Measurements from ENCODE around the gene ERMARD. TPM values are rescaled to one million over a fixed set of nuclear protein-coding genes. Genes with fewer than 3 reads are reported as not detected.

The ERMARD gene
- 30.8 and 31.3 TPM in 2 replicates for total RNA-seq

GRCh38 chr6:169751242-169752073, at the start of gene ERMARD, which contains the start of gene DYNLT2:
TSS of gene ERMARD (plus strand) at chr6:169751622. CDS start at chr6:169751658, 36 bp downstream.
TSS of gene DYNLT2 (minus strand) at chr6:169751572. CDS start at chr6:169751458, 114 bp downstream.
- intact Hi-C loops (cut with micrococcal nuclease) = loop anchor here (1.0 kb wide), 9 partner anchors 28 to 856 kb away; partner anchors contain the start of genes C6orf120, PDCD2, TBP and WDR27

- intact Hi-C loops (cut with micrococcal nuclease) = loop anchor here (1.0 to 5.0 kb wide), 11 partner anchors 21 to 882 kb away; partner anchors contain the start of genes DYNLT2, ERMARD, FAM120B and PDCD2
These were observed 49.2 kb upstream of the ERMARD start, which contains the start of the genes C6orf120 and WDR27 for GRCh38 chr6:169701954-169702839. TSS of gene C6orf120 (plus strand) at chr6:169702126. CDS start at chr6:169702460, 334 bp downstream. TSS of gene WDR27 (minus strand) at chr6:169702029. CDS start at chr6:169689005, 13,024 bp downstream.

GRCh38 chr6:169702840-169703246, 48.6 kb upstream of the ERMARD start:
- intact Hi-C loops (cut with micrococcal nuclease) = loop anchor here (1.0 to 5.0 kb wide), 11 partner anchors 20 to 881 kb away; partner anchors contain the start of genes DYNLT2, ERMARD, FAM120B and PDCD2

GRCh38 chr6:169707772-169708171, 43.6 kb upstream of the ERMARD start:
- intact Hi-C loops (cut with micrococcal nuclease) = no loop called here

GRCh38 chr6:169709293-169709692, 42.1 kb upstream of the ERMARD start:
- intact Hi-C loops (cut with micrococcal nuclease) = no loop called here

GRCh38 chr6:169710009-169710408, 41.4 kb upstream of the ERMARD start:
- intact Hi-C loops (cut with micrococcal nuclease) = no loop called here

- intact Hi-C loops (cut with micrococcal nuclease) = no loop called here
These were observed 37.2 kb upstream of the ERMARD start for GRCh38 chr6:169714178-169714577.

GRCh38 chr6:169714595-169714994, 36.8 kb upstream of the ERMARD start:
- intact Hi-C loops (cut with micrococcal nuclease) = no loop called here

- intact Hi-C loops (cut with micrococcal nuclease) = no loop called here
These were observed 32.3 kb upstream of the ERMARD start for GRCh38 chr6:169719117-169719516.

GRCh38 chr6:169720207-169720855, 31.1 kb upstream of the ERMARD start:
- intact Hi-C loops (cut with micrococcal nuclease) = loop anchor here (2.0 to 10.0 kb wide), 2 partner anchors 70 to 1896 kb away; partner anchors contain the start of gene AFDN

- intact Hi-C loops (cut with micrococcal nuclease) = loop anchor here (1.0 to 10.0 kb wide), 7 partner anchors 20 to 1898 kb away; partner anchors contain the start of genes AFDN, C6orf120, DYNLT2 and ERMARD
These were observed 28.8 kb upstream of the ERMARD start for GRCh38 chr6:169722362-169723199.

GRCh38 chr6:169723200-169723909, 28.1 kb upstream of the ERMARD start:
- intact Hi-C loops (cut with micrococcal nuclease) = loop anchor here (1.0 to 10.0 kb wide), 7 partner anchors 21 to 1899 kb away; partner anchors contain the start of genes AFDN, C6orf120, DYNLT2 and ERMARD

GRCh38 chr6:169723991-169724493, 27.4 kb upstream of the ERMARD start:
- intact Hi-C loops (cut with micrococcal nuclease) = loop anchor here (1.0 to 10.0 kb wide), 7 partner anchors 22 to 1899 kb away; partner anchors contain the start of genes AFDN, C6orf120, DYNLT2 and ERMARD

- intact Hi-C loops (cut with micrococcal nuclease) = loop anchor here (10.0 kb wide), 1 partner anchor 1900 kb away; the partner anchor contains the start of gene AFDN
These were observed 26.8 kb upstream of the ERMARD start, which contains the start of gene PHF10 for GRCh38 chr6:169724494-169725124. TSS of gene PHF10 (minus strand) at chr6:169724500. CDS start at chr6:169723931, 569 bp downstream.

GRCh38 chr6:169725125-169726048, 26.0 kb upstream of the ERMARD start:
- intact Hi-C loops (cut with micrococcal nuclease) = loop anchor here (10.0 kb wide), 1 partner anchor 1901 kb away; the partner anchor contains the start of gene AFDN

- intact Hi-C loops (cut with micrococcal nuclease) = loop anchor here (10.0 kb wide), 1 partner anchor 1901 kb away; the partner anchor contains the start of gene AFDN
These were observed 25.4 kb upstream of the ERMARD start for GRCh38 chr6:169726049-169726400.

GRCh38 chr6:169726963-169727362, 24.5 kb upstream of the ERMARD start:
- intact Hi-C loops (cut with micrococcal nuclease) = loop anchor here (10.0 kb wide), 1 partner anchor 1902 kb away; the partner anchor contains the start of gene AFDN
